Suprapubic skin (tissue), 4 donors: ENCODE results near the gene LGALS9. TPM values are rescaled to one million over a fixed set of nuclear protein-coding genes. Genes with fewer than 3 reads are reported as not detected.
"Not testable (repeated sequence)": the region's sequence is repeated elsewhere in the genome, so short reads cannot be mapped to it uniquely, and the experiment has no call there.

ENCODE experiments used
- DNase-seq, 2 donors: peaks; one replicate each; pipeline ENCODE4 v3.0.0-alpha.2; 2019; ENCODE audit warnings: low spot score in 2 of 2
- H3K27ac ChIP-seq: fragments of 200-600 bp; sonication (generic); one replicate; pipeline ENCODE4 v1.5.1; 2019
- H3K27me3 ChIP-seq: fragments of 200-600 bp; sonication (generic); one replicate; pipeline ENCODE4 v1.5.1; 2019
- H3K36me3 ChIP-seq: fragments of 200-600 bp; sonication (generic); one replicate; pipeline ENCODE4 v1.5.1; 2019
- H3K4me1 ChIP-seq: fragments of 200-600 bp; sonication (generic); one replicate; pipeline ENCODE4 v1.5.1; 2019
- H3K4me3 ChIP-seq: fragments of 200-600 bp; sonication (generic); one replicate; pipeline ENCODE4 v1.5.1; 2019; ENCODE audit warnings: mild to moderate bottlenecking
- H3K9me3 ChIP-seq: fragments of 200-600 bp; sonication (generic); one replicate; pipeline ENCODE4 v1.5.1; 2019
- EP300 ChIP-seq: sonication (generic); formaldehyde crosslinking; IDR thresholded peaks from one replicate; pipeline ENCODE4 v1.6.1; 2017; ENCODE audit warnings: antibody characterized with exemption
- POLR2A ChIP-seq, 2 donors: fragments of 450-650 bp; IDR thresholded peaks; one replicate each; pipeline ENCODE4 v1.6.1; 2017; ENCODE audit warnings: antibody characterized with exemption in 2 of 2, mild to moderate bottlenecking in 2 of 2, moderate library complexity in 2 of 2
- POLR2AphosphoS5 ChIP-seq, 3 donors: sonication (generic); formaldehyde crosslinking; IDR thresholded peaks; one replicate each; pipeline ENCODE4 v1.6.1; 2017; ENCODE audit warnings: antibody characterized with exemption in 3 of 3
- WGBS: methylation state at CpG from one replicate; pipeline ENCODE4 v1.1.5; 2018; 5-methylcytosine and 5-hydroxymethylcytosine counted together
- total RNA-seq, 4 donors: library from RNA; depleted of rRNA; stranded (reverse); fragments of >200 nt; gene quantifications; one replicate each; pipeline ENCODE4 v1.1.0, GENCODE V29; 2016
- TF ChIP-seq, protein P1 (sequence below), 2 donors: fragments of 200-600 bp in 1 of 2; fragments of 450-650 bp in 1 of 2; sonication (generic) in 1 of 2; IDR thresholded peaks; one replicate each; pipeline ENCODE4 v1.5.1; 2016 to 2019; ENCODE audit warnings: antibody characterized with exemption in 2 of 2, mild to moderate bottlenecking in 1 of 2, moderate library complexity in 1 of 2

The LGALS9 gene
- total RNA-seq, 4 donors from 2014 or later = 9.5 to 10.6 (median 10.1) TPM

DNA sequence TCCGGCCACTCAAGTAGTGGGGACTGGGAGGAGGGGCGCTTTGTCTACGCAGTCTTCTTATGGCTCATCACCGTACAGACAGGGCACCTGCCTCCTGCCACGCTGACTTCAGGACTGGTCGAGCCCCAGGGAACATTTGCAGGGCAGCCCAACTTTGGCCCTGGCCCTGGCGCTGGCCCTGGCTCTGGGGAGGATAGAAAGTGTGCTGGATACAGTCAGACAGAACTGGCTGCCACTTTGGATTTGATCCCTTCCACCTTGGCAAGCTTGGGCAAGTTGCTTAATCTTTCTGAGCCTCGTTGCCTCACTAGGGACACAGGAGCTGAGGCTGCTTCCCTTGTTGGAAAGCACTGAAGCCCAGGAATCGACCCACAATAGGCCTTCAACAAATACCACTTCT, 13.6 kb downstream of the LGALS9 start:
- Histone ChIP-seq H3K36me3 (peaks cover 9% of the 10 kb centered on the region), H3K27ac (no peak overlapping the region), H3K27me3 (no peaks in the 10 kb centered on the region), H3K4me1 (peaks cover 27% of the 10 kb centered on the region), H3K4me3 (no peak overlapping the region), H3K9me3 (no peaks in the 10 kb centered on the region)
- TF ChIP-seq POLR2AphosphoS5 (IDR thresholded peaks at IDR 0.05) (no peak), EP300 (no peak), POLR2A (IDR thresholded peaks at IDR 0.05) (no peak)
- TF ChIP-seq, protein P1, sequence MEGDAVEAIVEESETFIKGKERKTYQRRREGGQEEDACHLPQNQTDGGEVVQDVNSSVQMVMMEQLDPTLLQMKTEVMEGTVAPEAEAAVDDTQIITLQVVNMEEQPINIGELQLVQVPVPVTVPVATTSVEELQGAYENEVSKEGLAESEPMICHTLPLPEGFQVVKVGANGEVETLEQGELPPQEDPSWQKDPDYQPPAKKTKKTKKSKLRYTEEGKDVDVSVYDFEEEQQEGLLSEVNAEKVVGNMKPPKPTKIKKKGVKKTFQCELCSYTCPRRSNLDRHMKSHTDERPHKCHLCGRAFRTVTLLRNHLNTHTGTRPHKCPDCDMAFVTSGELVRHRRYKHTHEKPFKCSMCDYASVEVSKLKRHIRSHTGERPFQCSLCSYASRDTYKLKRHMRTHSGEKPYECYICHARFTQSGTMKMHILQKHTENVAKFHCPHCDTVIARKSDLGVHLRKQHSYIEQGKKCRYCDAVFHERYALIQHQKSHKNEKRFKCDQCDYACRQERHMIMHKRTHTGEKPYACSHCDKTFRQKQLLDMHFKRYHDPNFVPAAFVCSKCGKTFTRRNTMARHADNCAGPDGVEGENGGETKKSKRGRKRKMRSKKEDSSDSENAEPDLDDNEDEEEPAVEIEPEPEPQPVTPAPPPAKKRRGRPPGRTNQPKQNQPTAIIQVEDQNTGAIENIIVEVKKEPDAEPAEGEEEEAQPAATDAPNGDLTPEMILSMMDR (IDR thresholded peaks at IDR 0.05) = no peak
- no peak for DNase-seq
- WGBS = 43% methylated on average over 1 of the region's 9 CpGs

DNA sequence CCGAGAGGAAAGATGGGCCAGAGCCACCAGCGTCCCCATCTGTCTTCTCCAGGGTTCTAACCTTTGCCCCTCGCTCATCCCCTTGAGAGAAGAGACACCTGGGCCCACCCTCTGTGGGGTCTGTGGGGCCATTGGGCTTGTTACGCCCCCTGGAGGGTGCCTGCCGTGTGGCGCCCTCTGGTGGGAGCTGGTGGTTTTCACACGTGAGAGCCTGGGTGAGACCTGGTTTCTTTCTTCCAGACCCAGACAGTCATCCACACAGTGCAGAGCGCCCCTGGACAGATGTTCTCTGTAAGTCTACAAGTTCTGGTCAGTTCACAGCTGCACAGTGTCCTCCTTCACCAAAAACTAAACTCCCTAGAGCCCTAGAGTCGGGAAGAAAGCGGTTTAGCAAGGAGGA, 14.6 kb downstream of the LGALS9 start:
- WGBS = 100% methylated on average over 2 of the region's 10 CpGs
- H3K27ac ChIP-seq, H3K4me3 ChIP-seq, DNase-seq, H3K9me3 ChIP-seq, H3K36me3 ChIP-seq, H3K27me3 ChIP-seq: not testable (repeated sequence)
- peaks cover 27% of the 10 kb centered on the region for H3K4me1 ChIP-seq

DNA sequence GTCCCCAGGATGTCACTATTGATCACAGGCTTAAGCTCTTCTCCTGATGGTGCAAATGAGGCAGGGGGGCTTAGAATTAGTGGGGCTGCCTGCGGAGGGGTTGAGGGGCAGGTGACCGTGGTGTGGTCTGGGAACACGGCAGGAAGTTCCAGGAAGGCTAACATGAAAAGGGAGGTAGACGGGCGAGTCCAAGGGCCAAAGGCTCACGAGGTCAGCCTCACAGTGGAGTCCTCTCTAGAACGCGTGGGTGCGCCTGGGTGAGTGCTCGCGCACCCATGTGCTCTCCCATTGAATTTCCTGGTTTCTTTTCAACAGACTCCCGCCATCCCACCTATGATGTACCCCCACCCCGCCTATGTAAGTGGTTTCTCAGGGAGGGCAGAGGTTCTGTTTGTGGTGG, 15.2 kb downstream of the LGALS9 start:
- WGBS = 98% methylated on average over 13 of the region's 13 CpGs
- DNase-seq = no peak
- Histone ChIP-seq H3K27me3 (no peaks in the 10 kb centered on the region), H3K9me3 (no peaks in the 10 kb centered on the region), H3K4me3 (no peak overlapping the region), H3K27ac (no peak overlapping the region), H3K36me3 (peaks cover 3% of the 10 kb centered on the region), H3K4me1 (peaks cover 27% of the 10 kb centered on the region)
- no peak for TF ChIP-seq POLR2AphosphoS5 (IDR thresholded peaks at IDR 0.05)
- TF ChIP-seq, protein P1 (IDR thresholded peaks at IDR 0.05) = no peak
- TF ChIP-seq EP300 = no peak
- TF ChIP-seq POLR2A (IDR thresholded peaks at IDR 0.05) = no peak

DNA sequence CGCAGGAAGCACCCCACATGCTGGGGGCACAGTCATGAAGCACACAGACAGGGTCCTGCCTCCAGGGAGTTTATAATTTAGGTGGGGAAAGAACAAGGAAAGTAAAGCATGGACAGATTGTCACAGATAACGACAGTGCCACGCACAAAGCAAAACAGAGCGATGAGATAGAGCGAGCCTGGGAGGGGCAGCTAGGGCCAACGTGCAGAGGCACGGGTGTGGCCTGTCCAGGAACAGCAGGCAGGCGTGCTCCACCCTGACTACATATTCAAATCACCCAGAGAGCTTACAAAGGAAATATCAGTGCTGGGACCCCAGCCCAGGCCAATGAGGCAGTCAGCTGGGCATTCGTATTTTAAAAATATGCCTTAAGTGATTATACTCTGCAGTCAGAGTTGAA, 16.8 kb downstream of the LGALS9 start:
- TF ChIP-seq EP300 = no peak
- no peak for TF ChIP-seq POLR2AphosphoS5 (IDR thresholded peaks at IDR 0.05)
- TF ChIP-seq POLR2A (IDR thresholded peaks at IDR 0.05) = no peak
- TF ChIP-seq, protein P1 (IDR thresholded peaks at IDR 0.05) = no peak
- Histone ChIP-seq H3K27ac (no peak overlapping the region), H3K36me3 (peaks cover 3% of the 10 kb centered on the region), H3K9me3 (no peaks in the 10 kb centered on the region), H3K4me3 (no peak overlapping the region), H3K27me3 (no peaks in the 10 kb centered on the region), H3K4me1 (peaks cover 27% of the 10 kb centered on the region)
- DNase-seq = no peak
- WGBS = 52% methylated on average over 9 of the region's 9 CpGs

DNA sequence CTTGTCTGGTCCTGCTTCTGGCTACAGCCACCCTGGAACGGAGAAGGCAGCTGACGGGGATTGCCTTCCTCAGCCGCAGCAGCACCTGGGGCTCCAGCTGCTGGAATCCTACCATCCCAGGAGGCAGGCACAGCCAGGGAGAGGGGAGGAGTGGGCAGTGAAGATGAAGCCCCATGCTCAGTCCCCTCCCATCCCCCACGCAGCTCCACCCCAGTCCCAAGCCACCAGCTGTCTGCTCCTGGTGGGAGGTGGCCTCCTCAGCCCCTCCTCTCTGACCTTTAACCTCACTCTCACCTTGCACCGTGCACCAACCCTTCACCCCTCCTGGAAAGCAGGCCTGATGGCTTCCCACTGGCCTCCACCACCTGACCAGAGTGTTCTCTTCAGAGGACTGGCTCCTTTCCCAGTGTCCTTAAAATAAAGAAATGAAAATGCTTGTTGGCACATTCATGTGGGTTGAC, 18.2 kb downstream of the LGALS9 start:
- not testable (repeated sequence) for H3K27ac ChIP-seq, H3K4me3 ChIP-seq, H3K27me3 ChIP-seq, DNase-seq, H3K36me3 ChIP-seq, H3K9me3 ChIP-seq
- WGBS = 58% methylated on average over 2 of the region's 5 CpGs
- peaks cover 24% of the 10 kb centered on the region for H3K4me1 ChIP-seq

DNA sequence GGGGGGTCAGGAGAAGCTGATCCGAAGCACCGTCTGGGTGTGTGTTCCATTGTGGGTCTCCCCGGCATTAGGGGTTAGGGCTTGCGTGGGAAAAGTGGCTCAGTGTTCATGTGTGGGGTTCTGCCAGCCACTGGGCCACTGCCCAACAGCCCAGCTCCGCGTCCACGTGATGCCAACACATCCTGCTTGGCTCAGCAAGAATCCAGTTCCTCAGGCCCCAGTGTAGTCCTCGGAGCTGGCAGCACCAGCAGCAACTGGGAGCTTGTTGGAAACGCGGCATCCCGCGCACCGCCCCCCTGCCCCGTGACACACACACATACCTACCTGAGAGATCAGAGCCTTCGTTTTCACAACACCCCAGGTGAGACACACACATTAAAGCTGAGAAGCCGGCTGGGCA, 18.9 kb downstream of the LGALS9 start:
- Histone ChIP-seq H3K36me3 (peaks cover 3% of the 10 kb centered on the region), H3K4me1 (peaks cover 16% of the 10 kb centered on the region), H3K27ac (no peak overlapping the region), H3K4me3 (no peak overlapping the region), H3K27me3 (no peaks in the 10 kb centered on the region), H3K9me3 (no peaks in the 10 kb centered on the region)
- no peak for TF ChIP-seq POLR2AphosphoS5 (IDR thresholded peaks at IDR 0.05)
- TF ChIP-seq EP300 = no peak
- no peak for TF ChIP-seq POLR2A (IDR thresholded peaks at IDR 0.05)
- TF ChIP-seq, protein P1 (IDR thresholded peaks at IDR 0.05) = no peak
- DNase-seq = no peak
- WGBS = 69% methylated on average over 3 of the region's 16 CpGs
